BLaER1 treated with 17β-estradiol and CSF1 and Interleukin-3, amounts not matched to agents 10 nM and 100 nM (cell line): ENCODE data around the gene PIK3CA.
"Not testable (repeated sequence)": the region's sequence is repeated elsewhere in the genome, so short reads cannot be mapped to it uniquely, and the experiment has no call there.

ENCODE experiments used
- H3K27ac ChIP-seq, 11 experiments: shearing (Covaris generic); formaldehyde crosslinking; 2 replicates each; pipeline ENCODE4 v1.8.1; 2022
- H3K27me3 ChIP-seq, 11 experiments: shearing (Covaris generic); formaldehyde crosslinking; 2 replicates each; pipeline ENCODE4 v1.8.1; 2022
- H3K36me3 ChIP-seq, 11 experiments: shearing (Covaris generic); formaldehyde crosslinking; 2 replicates each; pipeline ENCODE4 v1.8.1; 2022
- H3K4me1 ChIP-seq, 10 experiments: shearing (Covaris generic); formaldehyde crosslinking; 2 replicates each; pipeline ENCODE4 v1.8.1; 2022
- H3K4me2 ChIP-seq, 11 experiments: shearing (Covaris generic); formaldehyde crosslinking; 2 replicates each; pipeline ENCODE4 v1.8.1; 2022
- H3K4me3 ChIP-seq, 10 experiments: shearing (Covaris generic); formaldehyde crosslinking; 2 replicates each; pipeline ENCODE4 v1.8.1; 2022
- H3K9ac ChIP-seq, 11 experiments: shearing (Covaris generic); formaldehyde crosslinking; 2 replicates each; pipeline ENCODE4 v1.8.1; 2022
- H3K9me3 ChIP-seq, 11 experiments: shearing (Covaris generic); formaldehyde crosslinking; replicated peaks in 1 of 11; 2 replicates each; pipeline ENCODE4 v1.8.1; 2022
- H4K20me1 ChIP-seq, 11 experiments: shearing (Covaris generic); formaldehyde crosslinking; 2 replicates each; pipeline ENCODE4 v1.8.1; 2022
- Cebpa-rat ChIP-seq, 11 experiments: shearing (Covaris generic); IDR thresholded peaks; 2 replicates each; pipeline ENCODE4 v1.8.1; 2022

The PIK3CA gene

GRCh38 chr3:179194931-179195330, 46.8 kb downstream of the PIK3CA start:
- H3K4me2 ChIP-seq = peak overlapping the region in 9 of 11 experiments; percentile 6 to 80 (median 56); a peak in 9 of 22 replicates

GRCh38 chr3:179196098-179196497, 47.9 kb downstream of the PIK3CA start:
- peaks cover 27 to 84% (median 57%) of the 10 kb centered on the region in 11 experiments; a peak in 20 of 22 replicates for H4K20me1 ChIP-seq
- H3K27me3 ChIP-seq = no peaks in the 10 kb centered on the region
- no peak overlapping the region for H3K4me3 ChIP-seq
- peak overlapping the region in 1 of 11 experiments; percentile 20; a peak in 1 of 22 replicates for H3K27ac ChIP-seq
- TF ChIP-seq Cebpa-rat (IDR thresholded peaks at IDR 0.05) = no peak
- no peak overlapping the region; a peak in 1 of 22 replicates for H3K9ac ChIP-seq
- H3K4me2 ChIP-seq = peak overlapping the region; percentile 6 to 80 (median 41); a peak in 16 of 22 replicates
- H3K4me1 ChIP-seq = peaks cover 19 to 48% (median 30%) of the 10 kb centered on the region in 10 experiments; a peak in 19 of 20 replicates
- peaks cover 10 to 21% (median 18%) of the 10 kb centered on the region in 11 experiments for H3K36me3 ChIP-seq
- no peaks in the 10 kb centered on the region for H3K9me3 ChIP-seq

More at GRCh38 chr3:179194931-179195330, 46.8 kb downstream of the PIK3CA start:
- no peak for TF ChIP-seq Cebpa-rat (IDR thresholded peaks at IDR 0.05)
- Histone ChIP-seq H3K9me3 (no peaks in the 10 kb centered on the region), H3K36me3 (peaks cover 4 to 15% (median 11%) of the 10 kb centered on the region in 11 experiments; a peak in 14 of 22 replicates), H3K4me3 (no peak overlapping the region), H3K27me3 (no peaks in the 10 kb centered on the region), H3K4me1 (peaks cover 19 to 48% (median 30%) of the 10 kb centered on the region in 10 experiments; a peak in 19 of 20 replicates), H4K20me1 (peaks cover 33 to 95% (median 68%) of the 10 kb centered on the region in 11 experiments; a peak in 20 of 22 replicates), H3K27ac (no peak overlapping the region), H3K9ac (no peak overlapping the region)

GRCh38 chr3:179196700-179197099, 48.5 kb downstream of the PIK3CA start:
- no peak overlapping the region for H3K4me3 ChIP-seq
- H3K4me1 ChIP-seq = peaks cover 19 to 48% (median 30%) of the 10 kb centered on the region in 10 experiments; a peak in 19 of 20 replicates
- H3K27ac ChIP-seq = peak overlapping the region in 3 of 11 experiments; percentile 10 to 35 (median 29); a peak in 3 of 22 replicates
- peak overlapping the region in 9 of 11 experiments; percentile 6 to 80 (median 56); a peak in 16 of 22 replicates for H3K4me2 ChIP-seq
- H4K20me1 ChIP-seq = peaks cover 27 to 78% (median 54%) of the 10 kb centered on the region in 11 experiments; a peak in 20 of 22 replicates
- 0 out of 22 replicates have a peak, but pooled peaks cover 0 to 1% (median 0%) of the 10 kb centered on the region in 11 experiments for H3K9me3 ChIP-seq
- no peaks in the 10 kb centered on the region for H3K27me3 ChIP-seq
- TF ChIP-seq Cebpa-rat (IDR thresholded peaks at IDR 0.05) = no peak
- peaks cover 16 to 27% (median 24%) of the 10 kb centered on the region in 11 experiments for H3K36me3 ChIP-seq
- no peak overlapping the region; a peak in 1 of 22 replicates for H3K9ac ChIP-seq

GRCh38 chr3:179200790-179201189, 52.6 kb downstream of the PIK3CA start:
- Histone ChIP-seq H3K27me3 (no peaks in the 10 kb centered on the region), H3K27ac (no peak overlapping the region), H3K9me3 (0 out of 22 replicates have a peak, but pooled peaks cover 0 to 6% (median 0%) of the 10 kb centered on the region in 11 experiments), H3K4me3 (no peak overlapping the region), H3K4me2 (no peak overlapping the region), H3K36me3 (peaks cover 46 to 68% (median 62%) of the 10 kb centered on the region in 11 experiments), H4K20me1 (peaks cover 9 to 42% (median 17%) of the 10 kb centered on the region in 11 experiments; a peak in 17 of 22 replicates), H3K4me1 (peaks cover 3 to 17% (median 13%) of the 10 kb centered on the region in 10 experiments; a peak in 19 of 20 replicates), H3K9ac (no peak overlapping the region)
- no peak for TF ChIP-seq Cebpa-rat (IDR thresholded peaks at IDR 0.05)

- H3K36me3 ChIP-seq = peaks cover 31 to 57% (median 45%) of the 10 kb centered on the region in 11 experiments
- not testable (repeated sequence) for H3K9me3 ChIP-seq, H3K4me1 ChIP-seq, H3K9ac ChIP-seq, H4K20me1 ChIP-seq, H3K27ac ChIP-seq, H3K4me3 ChIP-seq, H3K27me3 ChIP-seq, H3K4me2 ChIP-seq
Observed at GRCh38 chr3:179215550-179215949, 67.4 kb downstream of the PIK3CA start.

GRCh38 chr3:179218213-179218612, 70.1 kb downstream of the PIK3CA start:
- not testable (repeated sequence) for H3K27me3 ChIP-seq, H3K9me3 ChIP-seq, H4K20me1 ChIP-seq, H3K27ac ChIP-seq, H3K4me3 ChIP-seq, H3K4me2 ChIP-seq, H3K9ac ChIP-seq, H3K4me1 ChIP-seq
- peaks cover 30 to 54% (median 48%) of the 10 kb centered on the region in 11 experiments for H3K36me3 ChIP-seq

- no peak overlapping the region for H3K27ac ChIP-seq
- no peak for TF ChIP-seq Cebpa-rat (IDR thresholded peaks at IDR 0.05)
- no peak overlapping the region for H3K4me2 ChIP-seq
- H3K4me3 ChIP-seq = no peak overlapping the region
- H4K20me1 ChIP-seq = 0 out of 22 replicates have a peak, but pooled peaks cover 0 to 4% (median 0%) of the 10 kb centered on the region in 11 experiments
- no peak overlapping the region for H3K9ac ChIP-seq
- no peaks in the 10 kb centered on the region for H3K9me3 ChIP-seq
- no peaks in the 10 kb centered on the region for H3K27me3 ChIP-seq
- H3K36me3 ChIP-seq = peaks cover 50 to 84% (median 66%) of the 10 kb centered on the region in 11 experiments
- H3K4me1 ChIP-seq = no peaks in the 10 kb centered on the region
Observed at GRCh38 chr3:179223548-179223947, 75.4 kb downstream of the PIK3CA start.

- peaks cover 55 to 85% (median 73%) of the 10 kb centered on the region in 11 experiments for H3K36me3 ChIP-seq
- no peak overlapping the region for H3K4me3 ChIP-seq
- no peak overlapping the region for H3K4me2 ChIP-seq
- H3K27ac ChIP-seq = no peak overlapping the region
- H3K9ac ChIP-seq = no peak overlapping the region
- H3K4me1 ChIP-seq = no peaks in the 10 kb centered on the region
- 0 out of 22 replicates have a peak, but pooled peaks cover 0 to 4% (median 0%) of the 10 kb centered on the region in 11 experiments for H4K20me1 ChIP-seq
- H3K27me3 ChIP-seq = no peaks in the 10 kb centered on the region
- no peaks in the 10 kb centered on the region for H3K9me3 ChIP-seq
- TF ChIP-seq Cebpa-rat (IDR thresholded peaks at IDR 0.05) = no peak
Observed at GRCh38 chr3:179224584-179224983, 76.4 kb downstream of the PIK3CA start.

- H3K4me2 ChIP-seq = no peak overlapping the region
- peaks cover 66 to 97% (median 84%) of the 10 kb centered on the region in 11 experiments for H3K36me3 ChIP-seq
- no peak overlapping the region for H3K9ac ChIP-seq
- H3K4me1 ChIP-seq = no peaks in the 10 kb centered on the region
- H3K27me3 ChIP-seq = no peaks in the 10 kb centered on the region
- no peak overlapping the region for H3K4me3 ChIP-seq
- H4K20me1 ChIP-seq = 0 out of 22 replicates have a peak, but pooled peaks cover 0 to 4% (median 0%) of the 10 kb centered on the region in 11 experiments
- H3K27ac ChIP-seq = no peak overlapping the region
- H3K9me3 ChIP-seq = no peaks in the 10 kb centered on the region
- TF ChIP-seq Cebpa-rat (IDR thresholded peaks at IDR 0.05) = no peak
Observed at GRCh38 chr3:179227349-179227748, 79.2 kb downstream of the PIK3CA start.
